ENCODE results near the gene LOXL3. TPM values are rescaled to one million over a fixed set of nuclear protein-coding genes. Genes with fewer than 3 reads are reported as not detected.
A peak's percentile ranks its signal among the peaks of the same experiment; 100 is the strongest.

The LOXL3 gene
- total RNA-seq, 4 donors from 2014 or later, result 7.2 to 13.2 (median 8.6) TPM

DNA sequence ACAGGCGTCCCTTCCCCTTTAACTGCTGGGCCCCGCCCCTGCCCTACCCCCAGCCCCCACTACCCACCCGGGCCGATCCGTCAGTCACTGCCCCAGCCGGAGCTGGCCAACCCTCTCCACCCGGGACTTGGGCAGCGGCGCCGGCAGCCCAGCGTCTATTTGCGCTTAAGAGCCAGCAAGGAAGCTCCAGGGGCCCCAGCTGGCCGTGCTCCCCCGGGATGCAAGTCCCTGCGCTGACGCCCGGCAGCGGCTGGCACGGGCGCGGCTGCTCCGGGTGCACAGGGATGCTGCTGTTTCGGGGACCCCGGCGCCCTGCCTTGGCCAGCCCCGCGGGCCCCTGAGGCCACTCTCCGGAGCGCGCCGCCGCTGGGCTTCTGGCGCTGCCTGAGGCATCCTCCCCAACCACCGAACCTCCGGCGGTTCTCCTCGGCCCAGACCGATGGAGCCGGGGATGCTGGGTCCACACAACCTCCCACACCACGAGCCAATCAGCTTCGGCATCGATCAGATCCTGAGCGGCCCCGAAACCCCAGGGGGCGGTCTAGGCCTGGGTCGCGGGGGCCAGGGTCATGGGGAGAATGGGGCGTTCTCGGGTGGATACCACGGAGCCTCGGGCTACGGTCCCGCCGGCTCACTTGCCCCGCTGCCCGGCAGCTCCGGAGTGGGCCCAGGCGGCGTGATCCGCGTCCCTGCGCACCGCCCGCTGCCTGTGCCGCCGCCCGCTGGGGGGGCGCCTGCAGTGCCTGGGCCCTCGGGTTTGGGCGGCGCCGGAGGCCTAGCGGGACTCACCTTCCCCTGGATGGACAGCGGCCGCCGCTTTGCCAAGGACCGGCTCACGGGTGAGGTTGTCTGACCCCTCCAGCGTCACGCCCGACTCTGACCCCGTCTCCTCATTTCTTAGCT, 39.1 kb downstream of the LOXL3 start, which contains the start of gene TLX2:
TLX2 (plus strand) TSS at position 83 of the 903 bp plus-strand sequence; CDS start at position 440, 357 bp downstream.
- no peak for ATAC-seq
- Histone ChIP-seq H3K27ac (no peak within 1 kb of the TSS), H3K27me3 (peaks cover 100% of the 10 kb centered on the region), H3K9me3 (no peaks in the 10 kb centered on the region), H3K4me3 (peak within 1 kb of the TSS in 1 of 2 donors; percentile 8), H3K4me1 (peaks cover 0 to 38% (median 29%) of the 10 kb centered on the region in 3 donors), H3K36me3 (no peaks in the 10 kb centered on the region)
- WGBS, 2 donors (ENCODE audit: low coverage in 1 of 2), result 5% methylated on average over 4 of the region's 82 CpGs; no CpG with 5 or more reads in 1 of the 2 donors
- TF ChIP-seq EP300 (IDR thresholded peaks at IDR 0.05), result no peak
- TF ChIP-seq, protein P1, sequence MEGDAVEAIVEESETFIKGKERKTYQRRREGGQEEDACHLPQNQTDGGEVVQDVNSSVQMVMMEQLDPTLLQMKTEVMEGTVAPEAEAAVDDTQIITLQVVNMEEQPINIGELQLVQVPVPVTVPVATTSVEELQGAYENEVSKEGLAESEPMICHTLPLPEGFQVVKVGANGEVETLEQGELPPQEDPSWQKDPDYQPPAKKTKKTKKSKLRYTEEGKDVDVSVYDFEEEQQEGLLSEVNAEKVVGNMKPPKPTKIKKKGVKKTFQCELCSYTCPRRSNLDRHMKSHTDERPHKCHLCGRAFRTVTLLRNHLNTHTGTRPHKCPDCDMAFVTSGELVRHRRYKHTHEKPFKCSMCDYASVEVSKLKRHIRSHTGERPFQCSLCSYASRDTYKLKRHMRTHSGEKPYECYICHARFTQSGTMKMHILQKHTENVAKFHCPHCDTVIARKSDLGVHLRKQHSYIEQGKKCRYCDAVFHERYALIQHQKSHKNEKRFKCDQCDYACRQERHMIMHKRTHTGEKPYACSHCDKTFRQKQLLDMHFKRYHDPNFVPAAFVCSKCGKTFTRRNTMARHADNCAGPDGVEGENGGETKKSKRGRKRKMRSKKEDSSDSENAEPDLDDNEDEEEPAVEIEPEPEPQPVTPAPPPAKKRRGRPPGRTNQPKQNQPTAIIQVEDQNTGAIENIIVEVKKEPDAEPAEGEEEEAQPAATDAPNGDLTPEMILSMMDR (IDR thresholded peaks at IDR 0.05), result no peak
- TF ChIP-seq POLR2AphosphoS5 (IDR thresholded peaks at IDR 0.05), result no peak
- TF ChIP-seq POLR2A (IDR thresholded peaks at IDR 0.05), result no peak

- ATAC-seq, result no peak
- Histone ChIP-seq H3K36me3 (no peaks in the 10 kb centered on the region), H3K4me3 (peak overlapping the region in 1 of 2 donors; percentile 8), H3K27ac (no peak overlapping the region), H3K27me3 (peaks cover 97% of the 10 kb centered on the region), H3K9me3 (no peaks in the 10 kb centered on the region), H3K4me1 (peaks cover 0 to 38% (median 29%) of the 10 kb centered on the region in 3 donors)
- peak; percentile 75 for TF ChIP-seq POLR2AphosphoS5 (IDR thresholded peaks at IDR 0.05)
- TF ChIP-seq POLR2A (IDR thresholded peaks at IDR 0.05), result no peak
- 0 to 6% methylated on average over 2 to 30 of the region's 52 CpGs for WGBS, 2 donors (ENCODE audit: low coverage in 1 of 2)
These were observed 40.0 kb downstream of the LOXL3 start for GRCh38 chr2:74513605-74514367.

- Histone ChIP-seq H3K27me3 (peaks cover 89% of the 10 kb centered on the region), H3K9me3 (no peaks in the 10 kb centered on the region), H3K36me3 (no peaks in the 10 kb centered on the region), H3K27ac (no peak overlapping the region), H3K4me3 (no peak overlapping the region), H3K4me1 (peaks cover 0 to 43% (median 29%) of the 10 kb centered on the region in 3 donors)
- TF ChIP-seq POLR2A (IDR thresholded peaks at IDR 0.05) (no peak), EP300 (IDR thresholded peaks at IDR 0.05) (no peak), POLR2AphosphoS5 (IDR thresholded peaks at IDR 0.05) (no peak)
- TF ChIP-seq, protein P1 (IDR thresholded peaks at IDR 0.05), result no peak
- WGBS, 2 donors (ENCODE audit: low coverage in 1 of 2), result no CpG with 5 or more reads among the region's 36 CpGs
- no peak for ATAC-seq
These were observed 40.8 kb downstream of the LOXL3 start for GRCh38 chr2:74512744-74513604.

- H3K36me3 ChIP-seq, result peaks cover 0 to under 1% of the 10 kb centered on the region in 2 donors
- 33 to 35% methylated on average over 3 to 6 of the region's 11 CpGs for WGBS, 2 donors (ENCODE audit: low coverage in 1 of 2)
- TF ChIP-seq POLR2A (IDR thresholded peaks at IDR 0.05) (no peak), POLR2AphosphoS5 (IDR thresholded peaks at IDR 0.05) (no peak), EP300 (IDR thresholded peaks at IDR 0.05) (no peak)
- TF ChIP-seq, protein P1 (IDR thresholded peaks at IDR 0.05), result no peak
- no peak overlapping the region for H3K27ac ChIP-seq
- no peak overlapping the region for H3K4me3 ChIP-seq
- ATAC-seq, result no peak
- H3K9me3 ChIP-seq, result no peaks in the 10 kb centered on the region
- H3K27me3 ChIP-seq, result peaks cover 76% of the 10 kb centered on the region
- H3K4me1 ChIP-seq, result peaks cover 0 to 50% (median 30%) of the 10 kb centered on the region in 3 donors
These were observed 42.4 kb downstream of the LOXL3 start for GRCh38 chr2:74511104-74511989.
